ENCODE measurements around the gene BNIP2. TPM values are rescaled to one million over a fixed set of nuclear protein-coding genes. Genes with fewer than 3 reads are reported as not detected.

BNIP2 gene
- polyA plus RNA-seq, 2 of the 4 experiments (the other 2 are of a cell fraction) = 101 to 146 TPM

GRCh38 chr15:59713177-59713576 lies 24.1 kb upstream of the BNIP2 start:
- Histone ChIP-seq H3K27ac (no peak overlapping the region), H3K4me1 (no peaks in the 10 kb centered on the region), H3K4me2 (no peak overlapping the region), H3K4me3 (no peak overlapping the region), H3K9me3 (no peaks in the 10 kb centered on the region)
- DNase-seq (ENCODE audit: low read depth in 1 of 2, low spot score in 1 of 2) = no peak
- ChIA-PET POLR2A (no interaction called here), CTCF (interaction anchor here (1.0 to 5.2 kb wide), 5 partner anchors 12 to 614 kb away, joined by 3 to 44 read pairs (median 5); partner anchors contain the start of gene BNIP2)
- no peak for FAIRE-seq
- ATAC-seq = no peak
- WGBS (ENCODE audit: missing lambda C conversion rate) = 41% methylated on average over 3 of the region's 3 CpGs
- TF ChIP-seq RNF2 (IDR thresholded peaks at IDR 0.05; ENCODE audit: borderline replicate concordance, low read depth) (no peak), CEBPB (IDR thresholded peaks at IDR 0.05) (no peak)

- DNase-seq (ENCODE audit: low read depth in 1 of 2, low spot score in 1 of 2) = no peak
- CTCF ChIA-PET = interaction anchor here (1.1 to 3.0 kb wide), 4 partner anchors 12 to 615 kb away, joined by 4 to 21 read pairs (median 7); no protein-coding TSS in a partner anchor
These were observed 22.5 kb upstream of the BNIP2 start for GRCh38 chr15:59711451-59712243.

GRCh38 chr15:59707619-59708018 lies 18.5 kb upstream of the BNIP2 start:
- Histone ChIP-seq H3K4me2 (no peak overlapping the region), H3K9me3 (0 out of 3 replicates have a peak, but pooled peaks cover 3% of the 10 kb centered on the region), H3K27ac (no peak overlapping the region), H3K4me1 (peaks cover 18% of the 10 kb centered on the region), H3K4me3 (no peak overlapping the region)
- WGBS (ENCODE audit: missing lambda C conversion rate) = 92% methylated on average over 4 of the region's 4 CpGs
- peak; percentile 88 for TF ChIP-seq ZFP36 (IDR thresholded peaks at IDR 0.05; ENCODE audit: borderline replicate concordance, partially characterized antibody)
- no peak for TF ChIP-seq HOXA7 (CRISPR knock-in tag; IDR thresholded peaks at IDR 0.05)
- FAIRE-seq (no peak), ATAC-seq (no peak), DNase-seq (ENCODE audit: low read depth in 1 of 2, low spot score in 1 of 2) (no peak)
- ChIA-PET CTCF (interaction anchor here (2.1 kb wide), 1 partner anchor 17 kb away, joined by 9 read pairs; no protein-coding TSS in a partner anchor), POLR2A (no interaction called here)

More at GRCh38 chr15:59711451-59712243, 22.5 kb upstream of the BNIP2 start:
- POLR2A ChIA-PET = no interaction called here
- Histone ChIP-seq H3K4me1 (no peaks in the 10 kb centered on the region), H3K9me3 (0 out of 3 replicates have a peak, but pooled peaks cover 3% of the 10 kb centered on the region), H3K4me3 (no peak overlapping the region), H3K27ac (no peak overlapping the region), H3K4me2 (no peak overlapping the region)
- ATAC-seq = peak; percentile 34 to 55; a peak in 1 of 6 replicates
- 45% methylated on average over 4 of the region's 4 CpGs for WGBS (ENCODE audit: missing lambda C conversion rate)
- TF ChIP-seq MYC (IDR thresholded peaks at IDR 0.05; ENCODE audit: borderline replicate concordance, low read length) = no peak
- no peak for TF ChIP-seq RAD21 (conservative IDR thresholded peaks at IDR 0.05 in 1 of 2, IDR thresholded peaks at IDR 0.05 in 1 of 2)
- TF ChIP-seq NPAS2 (CRISPR knock-in tag; IDR thresholded peaks at IDR 0.05; ENCODE audit: borderline replicate concordance) = no peak
- no peak for TF ChIP-seq GATA3 (IDR thresholded peaks at IDR 0.05; ENCODE audit: borderline replicate concordance)
- TF ChIP-seq JUN (IDR thresholded peaks at IDR 0.05) = no peak
- no peak for TF ChIP-seq ZC3H11A (IDR thresholded peaks at IDR 0.05)
- no peak for TF ChIP-seq BCL3 (IDR thresholded peaks at IDR 0.05)
- TF ChIP-seq MAX (IDR thresholded peaks at IDR 0.05) = no peak
- FAIRE-seq = no peak

- DNase-seq (ENCODE audit: low read depth in 1 of 2, low spot score in 1 of 2) (peak in 1 of 2 experiments; percentile 53), FAIRE-seq (peak; percentile 93), ATAC-seq (peak in 1 of 2 experiments; percentile 52; a peak in 2 of 6 replicates)
- H3K4me3 ChIP-seq = no peak overlapping the region
- TF ChIP-seq POLR2AphosphoS2 (conservative IDR thresholded peaks at IDR 0.05; ENCODE audit: low read length) (no peak), EHF (CRISPR knock-in tag; IDR thresholded peaks at IDR 0.05) (no peak)
- H3K4me1 ChIP-seq = peaks cover 49% of the 10 kb centered on the region
- 0 out of 3 replicates have a peak, but pooled peaks cover 3% of the 10 kb centered on the region for H3K9me3 ChIP-seq
- 34% methylated on average over 6 of the region's 6 CpGs for WGBS (ENCODE audit: missing lambda C conversion rate)
- CTCF ChIA-PET = no interaction called here
- peak overlapping the region; percentile 12; the same call in 1 of the 3 replicates for H3K4me2 ChIP-seq
- H3K27ac ChIP-seq = no peak overlapping the region
- POLR2A ChIA-PET = no interaction called here
These were observed 15.1 kb upstream of the BNIP2 start for GRCh38 chr15:59703979-59704796.
